Measurements from ENCODE around the gene ABI3. TPM values are rescaled to one million over a fixed set of nuclear protein-coding genes. Genes with fewer than 3 reads are reported as not detected.
"Not testable (repeated sequence)": the region's sequence is repeated elsewhere in the genome, so short reads cannot be mapped to it uniquely, and the experiment has no call there.

The ABI3 gene
- total RNA-seq, 4 donors from 2014 or later = 5.9 to 32.9 (median 13.9) TPM

- no peaks in the 10 kb centered on the region for H3K4me1 ChIP-seq
- H3K9me3 ChIP-seq = peaks cover 0 to 12% of the 10 kb centered on the region in 2 donors
- TF ChIP-seq POLR2A (IDR thresholded peaks at IDR 0.05) (no peak), CTCF (IDR thresholded peaks at IDR 0.05) (peak; percentile 60 to 77 (median 63))
- H3K27me3 ChIP-seq = no peaks in the 10 kb centered on the region
- intact Hi-C loops (cut with DNase I; ENCODE audit: low total_unique reads) = no loop called here
- H3K4me3 ChIP-seq = no peak overlapping the region
- no peak overlapping the region for H3K27ac ChIP-seq
- no peaks in the 10 kb centered on the region for H3K36me3 ChIP-seq
- DNase-seq = peak; percentile 26 to 50
Observed at GRCh38 chr17:49180303-49180702, 30.2 kb upstream of the ABI3 start.

- Histone ChIP-seq H3K27me3 (no peaks in the 10 kb centered on the region), H3K4me1 (no peaks in the 10 kb centered on the region), H3K4me3 (no peak overlapping the region), H3K27ac (no peak overlapping the region), H3K36me3 (no peaks in the 10 kb centered on the region), H3K9me3 (peaks cover 0 to 5% of the 10 kb centered on the region in 2 donors)
- no peak for TF ChIP-seq POLR2A (IDR thresholded peaks at IDR 0.05)
- TF ChIP-seq CTCF (IDR thresholded peaks at IDR 0.05) = no peak
- intact Hi-C loops (cut with DNase I; ENCODE audit: low total_unique reads) = no loop called here
- no peak for DNase-seq
Observed at GRCh38 chr17:49180998-49181635, 29.4 kb upstream of the ABI3 start.

GRCh38 chr17:49183341-49183740 lies 27.2 kb upstream of the ABI3 start:
- no peaks in the 10 kb centered on the region for H3K4me1 ChIP-seq
- no peak for DNase-seq
- no peak overlapping the region for H3K27ac ChIP-seq
- TF ChIP-seq CTCF (IDR thresholded peaks at IDR 0.05) (no peak), POLR2A (IDR thresholded peaks at IDR 0.05) (no peak)
- intact Hi-C loops (cut with DNase I; ENCODE audit: low total_unique reads) = no loop called here
- no peaks in the 10 kb centered on the region for H3K27me3 ChIP-seq
- no peak overlapping the region for H3K4me3 ChIP-seq
- H3K36me3 ChIP-seq = no peaks in the 10 kb centered on the region
- H3K9me3 ChIP-seq = no peaks in the 10 kb centered on the region

GRCh38 chr17:49183801-49184200 lies 26.7 kb upstream of the ABI3 start:
- no peak overlapping the region for H3K4me3 ChIP-seq
- no peaks in the 10 kb centered on the region for H3K27me3 ChIP-seq
- intact Hi-C loops (cut with DNase I; ENCODE audit: low total_unique reads) = no loop called here
- no peaks in the 10 kb centered on the region for H3K36me3 ChIP-seq
- no peaks in the 10 kb centered on the region for H3K4me1 ChIP-seq
- H3K27ac ChIP-seq = no peak overlapping the region
- no peaks in the 10 kb centered on the region for H3K9me3 ChIP-seq
- no peak for TF ChIP-seq CTCF (IDR thresholded peaks at IDR 0.05)
- TF ChIP-seq POLR2A (IDR thresholded peaks at IDR 0.05) = no peak
- DNase-seq = no peak

- H3K9me3 ChIP-seq; H3K27me3 ChIP-seq; H3K27ac ChIP-seq; H3K36me3 ChIP-seq; H3K4me1 ChIP-seq; DNase-seq; intact Hi-C loops (cut with DNase I; ENCODE audit: low total_unique reads); H3K4me3 ChIP-seq: not testable (repeated sequence)
Observed at GRCh38 chr17:49184522-49184921, 26.0 kb upstream of the ABI3 start.

- H3K27me3 ChIP-seq; H3K36me3 ChIP-seq; DNase-seq; H3K4me3 ChIP-seq; H3K27ac ChIP-seq; intact Hi-C loops (cut with DNase I; ENCODE audit: low total_unique reads); H3K9me3 ChIP-seq; H3K4me1 ChIP-seq: not testable (repeated sequence)
Observed at GRCh38 chr17:49185381-49185780, 25.1 kb upstream of the ABI3 start.
